ENCODE results near the gene SLC36A4.
"Not testable (repeated sequence)": the region's sequence is repeated elsewhere in the genome, so short reads cannot be mapped to it uniquely, and the experiment has no call there.

SLC36A4 gene

GRCh38 chr11:93192163-93192562, 5.6 kb downstream of the SLC36A4 start:
- Histone ChIP-seq H3K9me3 (ENCODE audit: control insufficient read depth, low read depth, low read length) (no peaks in the 10 kb centered on the region), H3K27ac (ENCODE audit: low read length) (no peak overlapping the region), H3K9ac (ENCODE audit: low read length) (no peak overlapping the region), H3K36me3 (ENCODE audit: control insufficient read depth, low read depth, low read length) (no peaks in the 10 kb centered on the region), H3K4me1 (ENCODE audit: control insufficient read depth, low read depth, low read length) (peaks cover 9% of the 10 kb centered on the region), H3K4me3 (ENCODE audit: low read length) (no peak overlapping the region), H3K27me3 (ENCODE audit: control insufficient read depth, insufficient read depth, low read length) (no peaks in the 10 kb centered on the region)

- Histone ChIP-seq H3K9me3 (ENCODE audit: control insufficient read depth, low read depth, low read length) (no peaks in the 10 kb centered on the region), H3K9ac (ENCODE audit: low read length) (no peak overlapping the region), H3K4me3 (ENCODE audit: low read length) (no peak overlapping the region), H3K27me3 (ENCODE audit: control insufficient read depth, insufficient read depth, low read length) (no peaks in the 10 kb centered on the region), H3K36me3 (ENCODE audit: control insufficient read depth, low read depth, low read length) (peaks cover 5% of the 10 kb centered on the region), H3K27ac (ENCODE audit: low read length) (no peak overlapping the region), H3K4me1 (ENCODE audit: control insufficient read depth, low read depth, low read length) (peaks cover 6% of the 10 kb centered on the region)
Observed at GRCh38 chr11:93189462-93189861, 8.3 kb downstream of the SLC36A4 start.

- Histone ChIP-seq H3K9me3 (ENCODE audit: control insufficient read depth, low read depth, low read length) (no peaks in the 10 kb centered on the region), H3K27ac (ENCODE audit: low read length) (no peak overlapping the region), H3K27me3 (ENCODE audit: control insufficient read depth, insufficient read depth, low read length) (no peaks in the 10 kb centered on the region), H3K36me3 (ENCODE audit: control insufficient read depth, low read depth, low read length) (peaks cover 8% of the 10 kb centered on the region), H3K9ac (ENCODE audit: low read length) (no peak overlapping the region), H3K4me3 (ENCODE audit: low read length) (no peak overlapping the region), H3K4me1 (ENCODE audit: control insufficient read depth, low read depth, low read length) (peaks cover 6% of the 10 kb centered on the region)
Observed at GRCh38 chr11:93188726-93189125, 9.1 kb downstream of the SLC36A4 start.

- H3K9ac ChIP-seq (ENCODE audit: low read length): no peak overlapping the region
- no peaks in the 10 kb centered on the region for H3K9me3 ChIP-seq (ENCODE audit: control insufficient read depth, low read depth, low read length)
- no peaks in the 10 kb centered on the region for H3K27me3 ChIP-seq (ENCODE audit: control insufficient read depth, insufficient read depth, low read length)
- no peak overlapping the region for H3K4me3 ChIP-seq (ENCODE audit: low read length)
- peaks cover 6% of the 10 kb centered on the region for H3K4me1 ChIP-seq (ENCODE audit: control insufficient read depth, low read depth, low read length)
- peaks cover 8% of the 10 kb centered on the region for H3K36me3 ChIP-seq (ENCODE audit: control insufficient read depth, low read depth, low read length)
- no peak overlapping the region for H3K27ac ChIP-seq (ENCODE audit: low read length)
Observed at GRCh38 chr11:93187290-93187689, 10.5 kb downstream of the SLC36A4 start.

DNA sequence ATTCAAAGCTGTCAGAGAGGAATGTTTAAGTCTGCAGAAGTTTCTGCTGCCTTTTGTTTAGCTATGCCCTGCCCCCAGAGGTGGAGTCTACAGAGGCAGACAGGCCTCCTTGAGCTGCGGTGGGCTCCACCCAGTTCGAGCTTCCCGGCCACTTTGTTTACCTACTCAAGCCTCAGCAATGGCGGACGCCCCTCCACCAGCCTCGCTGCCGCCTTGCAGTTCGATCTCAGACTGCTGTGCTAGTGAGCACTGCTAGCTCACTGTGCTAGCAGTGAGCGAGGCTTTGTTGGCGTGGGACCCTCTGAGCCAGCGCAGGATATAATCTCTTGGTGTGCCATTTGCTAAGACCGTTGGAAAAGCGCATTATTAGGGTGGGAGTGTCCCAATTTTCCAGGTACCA, 19.9 kb downstream of the SLC36A4 start:
- H3K36me3 ChIP-seq (ENCODE audit: control insufficient read depth, low read depth, low read length): peaks cover 33% of the 10 kb centered on the region
- H3K4me3 ChIP-seq (ENCODE audit: low read length); H3K9ac ChIP-seq (ENCODE audit: low read length); H3K9me3 ChIP-seq (ENCODE audit: control insufficient read depth, low read depth, low read length); H3K4me1 ChIP-seq (ENCODE audit: control insufficient read depth, low read depth, low read length); H3K27ac ChIP-seq (ENCODE audit: low read length); H3K27me3 ChIP-seq (ENCODE audit: control insufficient read depth, insufficient read depth, low read length): not testable (repeated sequence)

DNA sequence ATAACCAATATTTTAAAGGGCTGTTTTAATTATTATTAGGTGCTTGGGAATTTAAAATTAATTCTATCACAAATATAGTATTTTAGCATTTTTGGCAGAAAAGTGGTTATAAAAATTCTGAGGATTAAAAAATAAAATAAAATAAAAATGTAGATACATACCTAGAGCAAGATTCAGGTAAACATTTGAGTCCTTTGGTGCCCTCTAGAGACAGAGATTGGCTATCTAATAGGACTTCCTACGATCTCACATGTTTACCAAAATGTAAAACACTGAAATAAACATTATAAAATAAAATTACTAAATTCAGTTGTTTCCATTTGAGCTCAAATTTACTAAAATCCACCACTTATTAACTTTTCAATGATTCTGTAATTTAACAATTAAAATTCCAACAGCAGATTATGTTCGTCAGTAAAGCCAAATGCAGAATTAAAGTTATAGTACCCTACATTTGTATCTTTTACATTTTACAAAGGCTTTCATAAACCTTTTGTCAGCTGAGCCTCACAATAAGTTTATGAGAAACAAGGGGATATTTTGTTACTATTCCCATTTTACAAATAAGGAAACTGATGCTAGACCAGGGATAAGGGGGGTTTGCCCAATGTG, 27.7 kb downstream of the SLC36A4 start:
- no peak overlapping the region for H3K27ac ChIP-seq (ENCODE audit: low read length)
- H3K4me3 ChIP-seq (ENCODE audit: low read length): no peak overlapping the region
- peaks cover 19% of the 10 kb centered on the region for H3K36me3 ChIP-seq (ENCODE audit: control insufficient read depth, low read depth, low read length)
- H3K9me3 ChIP-seq (ENCODE audit: control insufficient read depth, low read depth, low read length): no peaks in the 10 kb centered on the region
- no peak overlapping the region for H3K9ac ChIP-seq (ENCODE audit: low read length)
- H3K4me1 ChIP-seq (ENCODE audit: control insufficient read depth, low read depth, low read length): no peaks in the 10 kb centered on the region
- no peaks in the 10 kb centered on the region for H3K27me3 ChIP-seq (ENCODE audit: control insufficient read depth, insufficient read depth, low read length)

- Histone ChIP-seq H3K4me1 (ENCODE audit: control insufficient read depth, low read depth, low read length) (no peaks in the 10 kb centered on the region), H3K27me3 (ENCODE audit: control insufficient read depth, insufficient read depth, low read length) (no peaks in the 10 kb centered on the region), H3K9me3 (ENCODE audit: control insufficient read depth, low read depth, low read length) (no peaks in the 10 kb centered on the region), H3K9ac (ENCODE audit: low read length) (no peak overlapping the region), H3K4me3 (ENCODE audit: low read length) (no peak overlapping the region), H3K27ac (ENCODE audit: low read length) (no peak overlapping the region), H3K36me3 (ENCODE audit: control insufficient read depth, low read depth, low read length) (peaks cover 28% of the 10 kb centered on the region)
Observed at GRCh38 chr11:93169143-93169542, 28.6 kb downstream of the SLC36A4 start.

GRCh38 chr11:93166862-93167261, 30.9 kb downstream of the SLC36A4 start:
- peaks cover 40% of the 10 kb centered on the region for H3K36me3 ChIP-seq (ENCODE audit: control insufficient read depth, low read depth, low read length)
- H3K27me3 ChIP-seq (ENCODE audit: control insufficient read depth, insufficient read depth, low read length): no peaks in the 10 kb centered on the region

GRCh38 chr11:93166194-93166593, 31.6 kb downstream of the SLC36A4 start:
- Histone ChIP-seq H3K4me3 (ENCODE audit: low read length) (no peak overlapping the region), H3K9ac (ENCODE audit: low read length) (no peak overlapping the region), H3K36me3 (ENCODE audit: control insufficient read depth, low read depth, low read length) (peaks cover 46% of the 10 kb centered on the region), H3K4me1 (ENCODE audit: control insufficient read depth, low read depth, low read length) (no peaks in the 10 kb centered on the region), H3K27ac (ENCODE audit: low read length) (no peak overlapping the region), H3K9me3 (ENCODE audit: control insufficient read depth, low read depth, low read length) (no peaks in the 10 kb centered on the region), H3K27me3 (ENCODE audit: control insufficient read depth, insufficient read depth, low read length) (no peaks in the 10 kb centered on the region)

More at GRCh38 chr11:93166862-93167261, 30.9 kb downstream of the SLC36A4 start:
- H3K4me1 ChIP-seq (ENCODE audit: control insufficient read depth, low read depth, low read length): no peaks in the 10 kb centered on the region
- H3K9me3 ChIP-seq (ENCODE audit: control insufficient read depth, low read depth, low read length): no peaks in the 10 kb centered on the region
- H3K4me3 ChIP-seq (ENCODE audit: low read length): no peak overlapping the region
- no peak overlapping the region for H3K9ac ChIP-seq (ENCODE audit: low read length)
- no peak overlapping the region for H3K27ac ChIP-seq (ENCODE audit: low read length)

DNA sequence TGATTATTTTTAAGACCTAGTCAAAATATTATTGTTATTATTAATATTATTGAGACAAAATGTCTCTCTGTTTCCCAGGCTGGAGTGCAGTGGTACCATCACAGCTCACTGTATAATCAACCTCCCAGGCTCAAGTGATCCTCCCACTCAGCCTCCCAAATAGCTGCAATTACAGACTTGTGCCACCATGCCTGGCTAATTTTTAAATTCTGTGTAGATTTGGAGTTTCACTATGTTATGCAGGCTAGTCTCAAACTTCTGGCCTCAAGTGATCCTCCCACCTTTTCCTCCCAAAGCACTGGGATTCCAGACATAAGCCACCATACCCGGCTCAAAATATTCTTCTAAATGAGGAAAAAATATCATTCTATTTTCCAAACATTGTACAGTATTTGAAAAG, 37.0 kb downstream of the SLC36A4 start:
- Histone ChIP-seq H3K36me3 (ENCODE audit: control insufficient read depth, low read depth, low read length) (peaks cover 42% of the 10 kb centered on the region), H3K4me3 (ENCODE audit: low read length) (no peak overlapping the region), H3K27me3 (ENCODE audit: control insufficient read depth, insufficient read depth, low read length) (no peaks in the 10 kb centered on the region), H3K27ac (ENCODE audit: low read length) (no peak overlapping the region), H3K9me3 (ENCODE audit: control insufficient read depth, low read depth, low read length) (no peaks in the 10 kb centered on the region), H3K4me1 (ENCODE audit: control insufficient read depth, low read depth, low read length) (no peaks in the 10 kb centered on the region), H3K9ac (ENCODE audit: low read length) (no peak overlapping the region)

- Histone ChIP-seq H3K9ac (ENCODE audit: low read length) (no peak overlapping the region), H3K36me3 (ENCODE audit: control insufficient read depth, low read depth, low read length) (peaks cover 37% of the 10 kb centered on the region), H3K9me3 (ENCODE audit: control insufficient read depth, low read depth, low read length) (no peaks in the 10 kb centered on the region), H3K27me3 (ENCODE audit: control insufficient read depth, insufficient read depth, low read length) (no peaks in the 10 kb centered on the region), H3K4me1 (ENCODE audit: control insufficient read depth, low read depth, low read length) (no peaks in the 10 kb centered on the region), H3K27ac (ENCODE audit: low read length) (no peak overlapping the region), H3K4me3 (ENCODE audit: low read length) (no peak overlapping the region)
Observed at GRCh38 chr11:93160156-93160555, 37.6 kb downstream of the SLC36A4 start.

DNA sequence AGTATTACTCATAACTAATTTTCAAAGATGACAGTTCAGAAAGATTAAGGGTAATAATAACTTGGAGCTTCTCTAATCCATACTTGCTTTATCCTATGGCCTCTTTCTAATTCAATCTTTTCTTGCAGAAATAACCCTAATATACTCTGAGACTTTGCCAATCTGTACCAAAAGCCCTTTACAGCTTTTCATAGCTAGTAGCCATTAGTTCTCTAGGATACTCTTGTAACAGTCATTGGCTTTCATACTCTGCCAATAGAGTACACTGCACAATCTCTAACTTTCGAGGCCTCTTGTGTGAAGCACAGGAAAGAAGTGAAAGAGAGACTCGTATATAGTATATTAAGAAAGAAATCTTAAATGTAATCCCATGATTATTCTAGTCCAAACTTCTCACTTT, 38.1 kb downstream of the SLC36A4 start:
- Histone ChIP-seq H3K9me3 (ENCODE audit: control insufficient read depth, low read depth, low read length) (no peaks in the 10 kb centered on the region), H3K36me3 (ENCODE audit: control insufficient read depth, low read depth, low read length) (peaks cover 33% of the 10 kb centered on the region)

More for the DNA sequence above, 38.1 kb downstream of the SLC36A4 start:
- Histone ChIP-seq H3K27me3 (ENCODE audit: control insufficient read depth, insufficient read depth, low read length) (no peaks in the 10 kb centered on the region), H3K4me3 (ENCODE audit: low read length) (no peak overlapping the region), H3K27ac (ENCODE audit: low read length) (no peak overlapping the region), H3K4me1 (ENCODE audit: control insufficient read depth, low read depth, low read length) (no peaks in the 10 kb centered on the region), H3K9ac (ENCODE audit: low read length) (no peak overlapping the region)
